NCI-H146 treated with DMSO at 0.1 percent for 48 hours (cell line): ENCODE data around the gene AUH.

Experiments used
- DNase-seq: peaks from one replicate; lab custom pipeline; 2025; ENCODE audit not compliant: unreplicated experiment; lab: John Stamatoyannopoulos, UW

AUH gene

GRCh38 chr9:91248707-91249106, 113.0 kb downstream of the AUH start:
- no peak for DNase-seq

GRCh38 chr9:91247278-91247677, 114.4 kb downstream of the AUH start:
- DNase-seq, result no peak

GRCh38 chr9:91246846-91247245, 114.9 kb downstream of the AUH start:
- no peak for DNase-seq

- DNase-seq, result peak; percentile 28
Measured at GRCh38 chr9:91245431-91246313, 116.0 kb downstream of the AUH start.

GRCh38 chr9:91243029-91243428, 118.7 kb downstream of the AUH start:
- peak; percentile 86 for DNase-seq

- peak; percentile 54 for DNase-seq
Measured at GRCh38 chr9:91241909-91242308, 119.8 kb downstream of the AUH start.

- no peak for DNase-seq
Measured at GRCh38 chr9:91240596-91241165, 121.0 kb downstream of the AUH start.

GRCh38 chr9:91239367-91240111, 122.2 kb downstream of the AUH start:
- DNase-seq, result no peak

- no peak for DNase-seq
Measured at GRCh38 chr9:91234523-91234922, 127.2 kb downstream of the AUH start.

GRCh38 chr9:91231619-91232018, 130.1 kb downstream of the AUH start:
- DNase-seq, result no peak

- no peak for DNase-seq
Measured at GRCh38 chr9:91223000-91223399, 138.7 kb downstream of the AUH start.

GRCh38 chr9:91222457-91222856, 139.3 kb downstream of the AUH start:
- no peak for DNase-seq

- no peak for DNase-seq
Measured at GRCh38 chr9:91221332-91221731, 140.4 kb downstream of the AUH start.

GRCh38 chr9:91220491-91221135, 141.1 kb downstream of the AUH start:
- no peak for DNase-seq

GRCh38 chr9:91220021-91220420, 141.7 kb downstream of the AUH start:
- DNase-seq, result no peak

- no peak for DNase-seq
Measured at GRCh38 chr9:91219557-91219956, 142.2 kb downstream of the AUH start.

GRCh38 chr9:91217388-91217787, 144.3 kb downstream of the AUH start:
- DNase-seq, result no peak

- DNase-seq, result no peak
Measured at GRCh38 chr9:91214867-91215266, 146.9 kb downstream of the AUH start.

GRCh38 chr9:91214086-91214485, 147.6 kb downstream of the AUH start:
- no peak for DNase-seq

- DNase-seq, result peak; percentile 60
Measured at GRCh38 chr9:91212596-91213243, 149.0 kb downstream of the AUH start.

GRCh38 chr9:91211919-91212318, 149.8 kb downstream of the AUH start:
- DNase-seq, result peak; percentile 15
